H1 (cell line): Measurements from ENCODE around the gene NRXN3. TPM values are rescaled to one million over a fixed set of nuclear protein-coding genes. Genes with fewer than 3 reads are reported as not detected.

ENCODE experiments used
- CTCF ChIA-PET: fragments of 300-600 bp; sonication (Branson Sonifier 250); formaldehyde crosslinking; loops from one replicate; lab custom pipeline; 2021; ENCODE audit not compliant: partially characterized antibody; lab: Charles Lee
- POLR2A ChIA-PET: fragments of 300-600 bp; sonication (Branson Sonifier 250); formaldehyde crosslinking; loops from one replicate; lab custom pipeline; 2021; ENCODE audit warnings: inconsistent platforms; ENCODE audit not compliant: partially characterized antibody; lab: Charles Lee
- DNase-seq, 2 experiments: peaks; one replicate each; pipeline versions ENCODE4 v3.0.0 to v3.0.0-alpha.2; 2010 to 2022; ENCODE audit warnings: low spot score in 2 of 2, low read depth in 1 of 2, mixed read lengths in 1 of 2
- FAIRE-seq: peaks from 2 replicates; lab custom pipeline; 2011; peaks lifted over from hg19 to GRCh38; lab: Jason Lieb, UNC
- H2AFZ ChIP-seq: 2 replicates; pipeline ENCODE4 v1.8.1; 2012; ENCODE audit warnings: low read length, inconsistent platforms
- H2AK5ac ChIP-seq: 2 replicates; pipeline ENCODE4 v1.6.1; 2013; ENCODE audit warnings: low read depth, low read length
- H2BK120ac ChIP-seq: replicated peaks from 2 replicates; pipeline ENCODE3; 2013; ENCODE audit warnings: low read depth, low read length, inconsistent platforms
- H2BK12ac ChIP-seq: 2 replicates; pipeline ENCODE4 v1.6.1; 2013; ENCODE audit warnings: low read depth, low read length
- H2BK15ac ChIP-seq: 2 replicates; pipeline ENCODE4 v1.6.1; 2013; ENCODE audit warnings: low read length
- H2BK20ac ChIP-seq: 2 replicates; pipeline ENCODE4 v1.6.1; 2013; ENCODE audit warnings: low read length
- H2BK5ac ChIP-seq: 2 replicates; pipeline ENCODE4 v1.6.1; 2013; ENCODE audit warnings: low read depth, low read length
- H3K14ac ChIP-seq: 2 replicates; pipeline ENCODE4 v1.6.1; 2013; ENCODE audit warnings: inconsistent platforms; ENCODE audit not compliant: insufficient read length
- H3K18ac ChIP-seq: 2 replicates; pipeline ENCODE4 v1.6.1; 2013; ENCODE audit warnings: low read length; ENCODE audit errors: extremely low read depth
- H3K23ac ChIP-seq: 2 replicates; pipeline ENCODE4 v1.6.1; 2013; ENCODE audit warnings: inconsistent platforms; ENCODE audit not compliant: insufficient read length
- H3K23me2 ChIP-seq: 2 replicates; pipeline ENCODE4 v1.6.1; 2013; ENCODE audit warnings: low read depth, low read length
- H3K27ac ChIP-seq: 2 replicates; pipeline ENCODE4 v1.6.1; 2011; ENCODE audit warnings: low read depth, low read length, inconsistent platforms
- H3K27me3 ChIP-seq, 4 experiments: replicated peaks in 1 of 4; 1 replicate in 1 of 4; 2 replicates in 3 of 4; pipeline versions ENCODE4 v1.6.1 to v1.8.1; 2011 to 2013; ENCODE audit warnings: low read length in 3 of 4, mild to moderate bottlenecking in 3 of 4, inconsistent platforms in 2 of 4, mixed read lengths in 2 of 4, moderate library complexity in 1 of 4; ENCODE audit not compliant: control insufficient read depth in 3 of 4, insufficient read depth in 3 of 4; ENCODE audit errors: extremely low read depth in 1 of 4
- H3K36me3 ChIP-seq, 4 experiments: 2 replicates each; pipeline versions ENCODE4 v1.6.1 to v1.8.1; 2011 to 2013; ENCODE audit warnings: mild to moderate bottlenecking in 4 of 4, low read length in 3 of 4, moderate library complexity in 2 of 4, control low read depth in 1 of 4, inconsistent platforms in 1 of 4; ENCODE audit not compliant: insufficient read depth in 4 of 4, control insufficient read depth in 2 of 4
- H3K4ac ChIP-seq: replicated peaks from 2 replicates; pipeline ENCODE3; 2013; ENCODE audit warnings: low read length, low read depth, mixed read lengths, inconsistent platforms; ENCODE audit not compliant: insufficient read length
- H3K4me1 ChIP-seq, 4 experiments: replicated peaks in 1 of 4; 1 replicate in 1 of 4; 2 replicates in 3 of 4; pipeline versions ENCODE4 v1.6.1 to v1.8.1; 2011 to 2013; ENCODE audit warnings: low read length in 3 of 4, inconsistent platforms in 2 of 4, mixed read lengths in 1 of 4; ENCODE audit not compliant: insufficient read depth in 4 of 4, control insufficient read depth in 3 of 4
- H3K4me2 ChIP-seq, 2 experiments: 2 replicates each; pipeline versions ENCODE4 v1.6.1 to v1.8.1; 2011 to 2013; ENCODE audit warnings: low read depth in 2 of 2, low read length in 2 of 2, control low read depth in 1 of 2, inconsistent platforms in 1 of 2, mild to moderate bottlenecking in 1 of 2; ENCODE audit not compliant: insufficient read depth in 1 of 2
- H3K4me3 ChIP-seq, 4 experiments: fragments of 200-600, 300-600 bp in 1 of 4; sonication (generic), shearing (Covaris generic), sonication (Bioruptor Twin) in 1 of 4; 2 replicates each; pipeline versions ENCODE4 v1.5.1 to v1.8.1; 2011 to 2016; ENCODE audit warnings: low read length in 4 of 4, low read depth in 3 of 4, control low read depth in 2 of 4, inconsistent platforms in 2 of 4, mild to moderate bottlenecking in 2 of 4, mixed read lengths in 1 of 4, moderate library complexity in 1 of 4; ENCODE audit not compliant: insufficient read depth in 2 of 4; ENCODE audit errors: extremely low read depth in 1 of 4
- H3K56ac ChIP-seq: replicated peaks from 2 replicates; pipeline ENCODE3; 2013; ENCODE audit warnings: low read depth, mild to moderate bottlenecking, mixed read lengths, low read length, inconsistent platforms; ENCODE audit not compliant: insufficient read length
- H3K79me1 ChIP-seq: 2 replicates; pipeline ENCODE4 v1.6.1; 2013; ENCODE audit warnings: low read depth, low read length, control low read depth
- H3K79me2 ChIP-seq, 2 experiments: 2 replicates each; pipeline versions ENCODE4 v1.6.1 to v1.8.1; 2012 to 2013; ENCODE audit warnings: low read length in 2 of 2, mild to moderate bottlenecking in 2 of 2, inconsistent platforms in 1 of 2; ENCODE audit not compliant: insufficient read depth in 2 of 2, control insufficient read depth in 1 of 2
- H3K9ac ChIP-seq, 4 experiments: replicated peaks in 1 of 4; 1 replicate in 1 of 4; 2 replicates in 3 of 4; pipeline versions ENCODE4 v1.6.1 to v1.8.1; 2011 to 2013; ENCODE audit warnings: low read depth in 3 of 4, low read length in 3 of 4, control low read depth in 2 of 4, mild to moderate bottlenecking in 2 of 4, moderate library complexity in 2 of 4, inconsistent platforms in 1 of 4; ENCODE audit errors: extremely low read depth in 1 of 4
- H3K9me3 ChIP-seq, 2 experiments: 2 replicates each; pipeline versions ENCODE4 v1.6.1 to v1.8.1; 2012 to 2013; ENCODE audit warnings: mild to moderate bottlenecking in 2 of 2, moderate library complexity in 2 of 2, control low read depth in 1 of 2, inconsistent platforms in 1 of 2, low read depth in 1 of 2, low read length in 1 of 2, mixed read lengths in 1 of 2; ENCODE audit not compliant: insufficient read depth in 2 of 2
- H4K20me1 ChIP-seq, 2 experiments: replicated peaks in 1 of 2; 2 replicates each; pipeline versions ENCODE3 to v1.8.1; 2011 to 2013; ENCODE audit warnings: inconsistent platforms in 2 of 2, low read length in 2 of 2, mild to moderate bottlenecking in 1 of 2; ENCODE audit not compliant: insufficient read depth in 2 of 2, control insufficient read depth in 1 of 2
- H4K5ac ChIP-seq: 2 replicates; pipeline ENCODE4 v1.6.1; 2013; ENCODE audit warnings: low read length, low read depth, mixed read lengths, inconsistent platforms; ENCODE audit not compliant: insufficient read length
- H4K8ac ChIP-seq: 2 replicates; pipeline ENCODE4 v1.8.0; 2013; ENCODE audit warnings: mild to moderate bottlenecking, moderate library complexity, low read length, inconsistent platforms; ENCODE audit not compliant: insufficient read depth; ENCODE audit errors: extremely low read depth
- H4K91ac ChIP-seq: replicated peaks from 2 replicates; pipeline ENCODE3; 2013; ENCODE audit warnings: low read length, mixed read lengths, inconsistent platforms; ENCODE audit not compliant: insufficient read length
- BACH1 ChIP-seq: IDR thresholded peaks from 2 replicates; pipeline ENCODE4 v1.6.1; 2012; ENCODE audit warnings: low read length, improper control_type of control experiment
- BRCA1 ChIP-seq: IDR thresholded peaks from 2 replicates; pipeline ENCODE4 v1.6.1; 2012; ENCODE audit warnings: low read depth, low read length, improper control_type of control experiment
- CHD1 ChIP-seq: IDR thresholded peaks from 2 replicates; pipeline ENCODE4 v1.6.1; 2012; ENCODE audit warnings: low read depth, low read length, improper control_type of control experiment
- EP300 ChIP-seq, 2 experiments: IDR thresholded peaks; 1 replicate in 1 of 2; 2 replicates in 1 of 2; pipeline ENCODE4 v1.6.1; 2011 to 2012; ENCODE audit warnings: low read depth in 2 of 2, low read length in 2 of 2, mild to moderate bottlenecking in 2 of 2, borderline replicate concordance in 1 of 2, inconsistent platforms in 1 of 2, moderate library complexity in 1 of 2
- EZH2 ChIP-seq: fragments of 200-600 bp; sonication (generic); IDR thresholded peaks from 2 replicates; pipeline ENCODE4 v1.7.1; 2012; ENCODE audit warnings: low read depth, mild to moderate bottlenecking, moderate library complexity, low read length, inconsistent platforms; ENCODE audit not compliant: severe bottlenecking
- NANOG ChIP-seq: IDR thresholded peaks from 2 replicates; pipeline ENCODE4 v1.6.1; 2011; ENCODE audit warnings: low read length, low read depth, mild to moderate bottlenecking, inconsistent platforms; ENCODE audit not compliant: insufficient read depth, poor library complexity, severe bottlenecking
- RNF2 ChIP-seq: fragments of 200-900, 300-1000 bp; sonication (generic); IDR thresholded peaks from 2 replicates; pipeline ENCODE4 v1.7.1; 2016; ENCODE audit warnings: borderline replicate concordance, low read depth, mild to moderate bottlenecking, antibody characterized with exemption, low read length; ENCODE audit not compliant: poor library complexity, severe bottlenecking; ENCODE audit errors: missing control alignments
- SIX5 ChIP-seq: IDR thresholded peaks from 2 replicates; pipeline ENCODE4 v1.6.1; 2011; ENCODE audit warnings: mild to moderate bottlenecking, low read depth, low read length
- SP1 ChIP-seq: IDR thresholded peaks from 2 replicates; pipeline ENCODE4 v1.6.1; 2011; ENCODE audit warnings: low read depth, low read length
- TAF7 ChIP-seq: optimal IDR thresholded peaks from 2 replicates; pipeline ENCODE3; 2011; ENCODE audit warnings: low read depth, mild to moderate bottlenecking, inconsistent platforms, low read length, moderate library complexity, borderline replicate concordance
- TEAD4 ChIP-seq: IDR thresholded peaks from 2 replicates; pipeline ENCODE4 v1.6.1; 2012; ENCODE audit warnings: low read depth, low read length, inconsistent platforms, mixed read lengths
- WGBS, 2 experiments: shearing (Covaris generic) in 1 of 2; methylation state at CpG; one replicate each; pipeline versions ENCODE4 v1.1.6 to v1.1.7; 2013 to 2015; ENCODE audit warnings: low lambda C conversion rate in 2 of 2, mixed read lengths in 2 of 2, inconsistent platforms in 1 of 2, low coverage in 1 of 2, missing lambda C conversion rate in 1 of 2; ENCODE audit not compliant: insufficient replicate concordance in 2 of 2, insufficient coverage in 1 of 2, insufficient read length in 1 of 2; ENCODE audit errors: extremely low coverage in 1 of 2, missing lambda C conversion rate in 1 of 2; 5-methylcytosine and 5-hydroxymethylcytosine counted together
- polyA plus RNA-seq, 7 experiments: library from polyadenylated mRNA; depleted of rRNA in 3 of 7; stranded (reverse) in 5 of 7; unstranded in 2 of 7; fragments of >200 nt in 5 of 7; fragments of 200-250 nt in 2 of 7; gene quantifications; 1 replicate in 5 of 7; 2 replicates in 1 of 7; 4 replicates in 1 of 7; pipeline versions ENCODE4 v1.2.1 to v1.2.3, GENCODE V29; 2011 to 2013; ENCODE audit warnings: missing spikeins in 2 of 7, mixed read lengths in 2 of 7
- total RNA-seq: library from RNA; stranded (reverse); fragmentation: NEBNext Ultra II Directional; extraction: Animal tissue kit (Norgen Biotek cat#: 25700); gene quantifications from 2 replicates; pipeline ENCODE4 v1.2.1, GENCODE V29; 2021
- TF ChIP-seq, protein P1 (sequence below): IDR thresholded peaks from 2 replicates; pipeline ENCODE4 v1.6.1; 2012; ENCODE audit warnings: low read length, inconsistent platforms

Gene NRXN3
- total and polyA plus RNA-seq, 2 of the 8 experiments (the other 6 are each of a cell fraction or from before 2014, with no cell fraction given), result 2.6 to 4.1 TPM

DNA sequence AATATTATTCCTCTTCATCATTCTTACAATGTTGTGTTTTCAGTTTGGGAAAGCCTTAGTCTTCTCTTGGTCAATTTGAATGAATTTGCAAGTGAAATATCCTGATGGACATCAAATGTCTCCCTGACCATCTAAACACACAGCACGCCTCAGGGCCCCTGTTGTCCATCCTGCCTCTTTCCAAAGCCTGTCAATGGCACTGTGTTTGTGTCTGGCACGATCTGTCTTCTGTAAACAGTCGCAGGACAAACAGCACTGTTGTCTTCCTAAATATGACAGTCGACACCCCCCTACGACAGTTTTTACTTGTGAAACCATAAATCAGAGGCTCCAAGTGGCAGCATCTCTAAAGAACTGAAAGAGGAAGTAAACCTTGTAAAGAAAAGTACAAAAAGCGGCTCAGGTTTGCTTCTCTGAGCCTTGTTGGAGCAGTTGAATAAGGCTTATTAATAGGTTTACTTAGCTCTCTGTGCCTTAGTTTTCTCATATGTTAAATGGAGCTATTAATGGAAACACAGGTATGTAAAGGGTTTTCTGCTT is 285.8 kb downstream of the NRXN3 start:
- no peak overlapping the region for H2AK5ac ChIP-seq
- H3K79me1 ChIP-seq, result no peaks in the 10 kb centered on the region
- no peaks in the 10 kb centered on the region for H3K9me3 ChIP-seq
- no peak overlapping the region for H3K4me2 ChIP-seq
- no peaks in the 10 kb centered on the region for H3K36me3 ChIP-seq
- H3K23me2 ChIP-seq, result no peaks in the 10 kb centered on the region
- no peak overlapping the region for H3K27ac ChIP-seq
- H2AFZ ChIP-seq, result no peak overlapping the region
- H2BK12ac ChIP-seq, result no peak overlapping the region
- H2BK120ac ChIP-seq, result no peak overlapping the region
- 81% methylated on average over 6 of the region's 6 CpGs; no CpG with 5 or more reads in 1 of the 2 experiments for WGBS, 2 experiments
- FAIRE-seq (no peak), DNase-seq (no peak)
- H2BK15ac ChIP-seq, result no peak overlapping the region
- ChIA-PET CTCF (interaction anchor here (1.2 to 1.6 kb wide), 2 partner anchors 141 to 473 kb away, joined by 3 to 4 read pairs; no protein-coding TSS in a partner anchor), POLR2A (no interaction called here)
- H4K20me1 ChIP-seq, result no peaks in the 10 kb centered on the region
- no peaks in the 10 kb centered on the region for H3K27me3 ChIP-seq
- no peak overlapping the region for H3K23ac ChIP-seq
- H3K9ac ChIP-seq, result no peak overlapping the region
- no peak overlapping the region for H3K4ac ChIP-seq
- no peak overlapping the region for H4K8ac ChIP-seq
- no peaks in the 10 kb centered on the region for H3K79me2 ChIP-seq
- H3K4me3 ChIP-seq, result no peak overlapping the region
- no peak overlapping the region for H4K5ac ChIP-seq
- H4K91ac ChIP-seq, result no peak overlapping the region
- H2BK5ac ChIP-seq, result no peak overlapping the region
- no peaks in the 10 kb centered on the region for H3K4me1 ChIP-seq
- H2BK20ac ChIP-seq, result no peak overlapping the region
- H3K56ac ChIP-seq, result no peak overlapping the region
- H3K14ac ChIP-seq, result no peak overlapping the region
- no peak overlapping the region for H3K18ac ChIP-seq
- no peak for TF ChIP-seq TAF7
- TF ChIP-seq, protein P1, sequence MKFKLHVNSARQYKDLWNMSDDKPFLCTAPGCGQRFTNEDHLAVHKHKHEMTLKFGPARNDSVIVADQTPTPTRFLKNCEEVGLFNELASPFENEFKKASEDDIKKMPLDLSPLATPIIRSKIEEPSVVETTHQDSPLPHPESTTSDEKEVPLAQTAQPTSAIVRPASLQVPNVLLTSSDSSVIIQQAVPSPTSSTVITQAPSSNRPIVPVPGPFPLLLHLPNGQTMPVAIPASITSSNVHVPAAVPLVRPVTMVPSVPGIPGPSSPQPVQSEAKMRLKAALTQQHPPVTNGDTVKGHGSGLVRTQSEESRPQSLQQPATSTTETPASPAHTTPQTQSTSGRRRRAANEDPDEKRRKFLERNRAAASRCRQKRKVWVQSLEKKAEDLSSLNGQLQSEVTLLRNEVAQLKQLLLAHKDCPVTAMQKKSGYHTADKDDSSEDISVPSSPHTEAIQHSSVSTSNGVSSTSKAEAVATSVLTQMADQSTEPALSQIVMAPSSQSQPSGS, result no peak
- no peak for TF ChIP-seq TEAD4
- no peak for TF ChIP-seq BACH1
- TF ChIP-seq EZH2, result no peak
- no peak for TF ChIP-seq SIX5
- no peak for TF ChIP-seq RNF2
- TF ChIP-seq EP300 (IDR thresholded peaks at IDR 0.05; ENCODE audit: borderline replicate concordance in 1 of 2, low read depth in 2 of 2, low read length in 2 of 2), result no peak
- no peak for TF ChIP-seq NANOG
- TF ChIP-seq SP1, result no peak
- TF ChIP-seq CHD1, result no peak
- no peak for TF ChIP-seq BRCA1
